Esophagus muscularis mucosa (tissue), 4 donors: Measurements from ENCODE around the gene GSS.

ENCODE experiments used
- CTCF ChIP-seq, 3 experiments: fragments of 200-600 bp in 2 of 3; fragments of 450-650 bp in 1 of 3; sonication (generic) in 2 of 3; IDR thresholded peaks; one replicate each; pipeline ENCODE4 v1.5.1; 2017 to 2019; ENCODE audit warnings: antibody characterized with exemption in 3 of 3, mild to moderate bottlenecking in 2 of 3, moderate library complexity in 1 of 3
- EP300 ChIP-seq: sonication (generic); formaldehyde crosslinking; IDR thresholded peaks from one replicate; pipeline ENCODE4 v1.6.1; 2017; ENCODE audit warnings: antibody characterized with exemption
- POLR2A ChIP-seq: fragments of 450-650 bp; IDR thresholded peaks from one replicate; pipeline ENCODE4 v1.6.1; 2017; ENCODE audit warnings: antibody characterized with exemption, moderate library complexity, mild to moderate bottlenecking, low read depth
- POLR2AphosphoS5 ChIP-seq, 2 donors: sonication (generic); formaldehyde crosslinking; IDR thresholded peaks; one replicate each; pipeline ENCODE4 v1.6.1; 2017; ENCODE audit warnings: antibody characterized with exemption in 2 of 2

DNA sequence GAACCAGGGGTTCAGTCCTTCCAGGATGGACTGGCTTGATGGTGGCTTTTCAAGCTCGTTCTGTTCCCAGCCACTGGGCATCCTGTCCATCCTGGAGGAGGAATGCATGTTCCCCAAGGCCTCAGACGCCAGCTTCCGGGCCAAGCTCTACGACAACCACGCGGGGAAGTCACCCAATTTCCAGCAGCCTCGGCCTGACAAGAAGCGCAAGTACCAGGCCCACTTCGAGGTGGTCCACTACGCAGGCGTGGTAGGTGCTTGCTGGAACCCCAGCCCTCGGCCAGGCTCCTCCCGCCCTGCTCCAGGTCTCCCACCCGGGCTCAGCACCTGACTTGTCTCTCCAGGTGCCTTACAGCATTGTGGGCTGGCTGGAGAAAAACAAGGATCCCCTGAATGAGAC lies 34.1 kb upstream of the GSS start:
- TF ChIP-seq CTCF (IDR thresholded peaks at IDR 0.05) (no peak), POLR2A (no peak), POLR2AphosphoS5 (IDR thresholded peaks at IDR 0.05) (no peak), EP300 (no peak)
